A549 (cell line): ENCODE data around the gene PAQR5. TPM values are rescaled to one million over a fixed set of nuclear protein-coding genes. Genes with fewer than 3 reads are reported as not detected.
"Not testable (repeated sequence)": the region's sequence is repeated elsewhere in the genome, so short reads cannot be mapped to it uniquely, and the experiment has no call there.

Experiments used
- ATAC-seq, 2 experiments: fragments of 200-7000 bp in 1 of 2; fragments of >200 bp in 1 of 2; cut with Nextera tagmentation in 1 of 2; cut with Tn5 transposase in 1 of 2; 3 replicates each; pipeline versions ENCODE4 v1.8.0 to v1.9.1; 2018 to 2020; ENCODE audit warnings: mild to moderate bottlenecking in 1 of 2, moderate library complexity in 1 of 2
- CTCF ChIA-PET: fragments of 300-600 bp; sonication (Branson Sonifier 250); formaldehyde crosslinking; extraction: SDS; loops from one replicate; lab custom pipeline; 2021; ENCODE audit warnings: antibody characterized with exemption, inconsistent platforms; lab: Yijun Ruan, JAX
- POLR2A ChIA-PET: fragments of 350-600 bp; formaldehyde crosslinking; extraction: SDS; loops from one replicate; lab custom pipeline; 2021; ENCODE audit warnings: antibody characterized with exemption, inconsistent platforms; lab: Yijun Ruan, JAX
- DNase-seq, 2 experiments: peaks; one replicate each; pipeline versions ENCODE4 v3.0.0 to v3.0.0-alpha.2; 2011 to 2016; ENCODE audit warnings: low read depth in 1 of 2, low spot score in 1 of 2
- FAIRE-seq: peaks from 2 replicates; lab custom pipeline; 2011; peaks lifted over from hg19 to GRCh38; lab: Jason Lieb, UNC
- H3K27ac ChIP-seq, 2 experiments: fragments of >200 bp; sonication (Bioruptor Twin); formaldehyde crosslinking; 3 replicates each; pipeline ENCODE4 v1.5.1; 2016 to 2017
- H3K4me1 ChIP-seq: fragments of >200 bp; sonication (Bioruptor Twin); formaldehyde crosslinking; 3 replicates; pipeline ENCODE4 v1.6.1; 2016
- H3K4me2 ChIP-seq: fragments of >200 bp; sonication (Bioruptor Twin); formaldehyde crosslinking; 3 replicates; pipeline ENCODE4 v1.6.1; 2016
- H3K4me3 ChIP-seq: fragments of >200 bp; sonication (Bioruptor Twin); formaldehyde crosslinking; 3 replicates; pipeline ENCODE4 v1.5.1; 2016
- H3K9me3 ChIP-seq: fragments of >200 bp; sonication (Bioruptor Twin); formaldehyde crosslinking; 3 replicates; pipeline ENCODE4 v1.6.1; 2016
- BHLHE40 ChIP-seq: IDR thresholded peaks from 2 replicates; pipeline ENCODE4 v1.6.1; 2012; ENCODE audit warnings: low read depth, low read length, inconsistent platforms
- CHD2 ChIP-seq: fragments of 150-350 bp; IDR thresholded peaks from 2 replicates; pipeline ENCODE4 v1.6.1; 2014; ENCODE audit warnings: low read length; ENCODE audit not compliant: partially characterized antibody
- EHMT2 ChIP-seq: fragments of 200-600 bp; sonication (generic); IDR thresholded peaks from 2 replicates; pipeline ENCODE4 v1.6.1; 2016; ENCODE audit warnings: antibody characterized with exemption, low read depth, mild to moderate bottlenecking, moderate library complexity
- ESRRA ChIP-seq: fragments of 150-350 bp; IDR thresholded peaks from 2 replicates; pipeline ENCODE4 v1.6.1; 2014; ENCODE audit warnings: mild to moderate bottlenecking, low read length, borderline replicate concordance
- FOSB ChIP-seq: fragments of 250-450 bp; sonication (Bioruptor Pico); IDR thresholded peaks from 2 replicates; pipeline ENCODE4 v1.5.0; 2020; ENCODE audit warnings: mild to moderate bottlenecking, moderate library complexity
- FOSL2 ChIP-seq, 2 experiments: fragments of 450-650 bp in 1 of 2; fragments of >200 bp in 1 of 2; sonication (Bioruptor Twin) in 1 of 2; formaldehyde crosslinking; IDR thresholded peaks; 2 replicates each; pipeline versions ENCODE4 v1.5.0 to v1.6.1; 2016 to 2020; ENCODE audit warnings: mild to moderate bottlenecking in 1 of 2, moderate library complexity in 1 of 2
- GATA3 ChIP-seq: IDR thresholded peaks from 2 replicates; pipeline ENCODE4 v1.6.1; 2012; ENCODE audit warnings: borderline replicate concordance
- HDAC2 ChIP-seq: fragments of 200-600 bp; sonication (generic); IDR thresholded peaks from 2 replicates; pipeline ENCODE4 v1.6.1; 2016
- HEYL ChIP-seq: fragments of 250-450 bp; sonication (Bioruptor Pico); IDR thresholded peaks from 2 replicates; pipeline ENCODE4 v1.8.0; 2021; ENCODE audit warnings: mild to moderate bottlenecking, moderate library complexity
- HOXB5 ChIP-seq: fragments of 250-450 bp; sonication (Bioruptor Pico); IDR thresholded peaks from 2 replicates; pipeline ENCODE4 v1.5.0; 2020; ENCODE audit warnings: mild to moderate bottlenecking, moderate library complexity
- JUNB ChIP-seq: fragments of >200 bp; sonication (Bioruptor Twin); formaldehyde crosslinking; IDR thresholded peaks from 2 replicates; pipeline ENCODE4 v1.6.1; 2016
- KDM5A ChIP-seq: fragments of 200-600 bp; sonication (generic); IDR thresholded peaks from 2 replicates; pipeline ENCODE4 v1.6.1; 2016; ENCODE audit warnings: antibody characterized with exemption, mild to moderate bottlenecking
- MAFK ChIP-seq: fragments of 450-650 bp; IDR thresholded peaks from 2 replicates; pipeline ENCODE4 v1.6.1; 2014; ENCODE audit not compliant: partially characterized antibody
- NFE2L2 ChIP-seq: fragments of 150-350 bp; conservative IDR thresholded peaks from 2 replicates; pipeline ENCODE4 v1.6.1; 2014; ENCODE audit warnings: low read length
- NPAS2 ChIP-seq: fragments of 250-450 bp; sonication (Bioruptor Pico); IDR thresholded peaks from 2 replicates; pipeline ENCODE4 v1.8.0; 2022; ENCODE audit warnings: mild to moderate bottlenecking, moderate library complexity, borderline replicate concordance
- NR3C1 ChIP-seq: fragments of >200 bp; sonication (Bioruptor Twin); formaldehyde crosslinking; IDR thresholded peaks from 3 replicates; pipeline ENCODE4 v1.6.1; 2017
- PHF8 ChIP-seq: fragments of 200-600 bp; sonication (generic); IDR thresholded peaks from 2 replicates; pipeline ENCODE4 v1.6.1; 2016; ENCODE audit warnings: low read depth, mild to moderate bottlenecking, antibody characterized with exemption, moderate library complexity, borderline replicate concordance
- POLR2A ChIP-seq: IDR thresholded peaks from 2 replicates; pipeline ENCODE4 v1.6.1; 2012; ENCODE audit warnings: mild to moderate bottlenecking, low read length
- RARB ChIP-seq: fragments of 250-450 bp; sonication (Bioruptor Pico); IDR thresholded peaks from 2 replicates; pipeline ENCODE4 v1.8.0; 2021; ENCODE audit warnings: mild to moderate bottlenecking, moderate library complexity
- RNF2 ChIP-seq: fragments of 200-600 bp; sonication (generic); IDR thresholded peaks from 2 replicates; pipeline ENCODE4 v1.6.1; 2016; ENCODE audit warnings: low read depth, mild to moderate bottlenecking, antibody characterized with exemption, moderate library complexity, borderline replicate concordance
- SMC3 ChIP-seq: fragments of >200 bp; sonication (Bioruptor Twin); formaldehyde crosslinking; IDR thresholded peaks from 3 replicates; pipeline ENCODE4 v1.6.1; 2018; ENCODE audit warnings: inconsistent platforms
- TFCP2L1 ChIP-seq: fragments of 250-450 bp; sonication (Bioruptor Pico); IDR thresholded peaks from 2 replicates; pipeline ENCODE4 v1.5.0; 2021; ENCODE audit warnings: mild to moderate bottlenecking
- ZNF302 ChIP-seq: fragments of 250-450 bp; sonication (Bioruptor Pico); IDR thresholded peaks from 2 replicates; pipeline ENCODE4 v1.9.0; 2021; ENCODE audit warnings: inconsistent platforms, mild to moderate bottlenecking, moderate library complexity
- WGBS: methylation state at CpG from one replicate; pipeline ENCODE4 v1.1.6; 2017; ENCODE audit errors: missing lambda C conversion rate; 5-methylcytosine and 5-hydroxymethylcytosine counted together
- polyA plus RNA-seq, 4 experiments: library from polyadenylated mRNA; depleted of rRNA in 3 of 4; stranded (reverse); fragments of >200 nt; fragmentation: RNase III in 1 of 4; extraction: RNeasy Plus Mini Kit Qiagen cat#74134 plus additional on column Dnase treatment in 1 of 4; gene quantifications; 2 replicates in 3 of 4; 3 replicates in 1 of 4; pipeline ENCODE4 v1.2.3, GENCODE V29; 2011 to 2017
- TF ChIP-seq, protein P1 (sequence below): IDR thresholded peaks from 2 replicates; pipeline ENCODE4 v1.6.1; 2012
- TF ChIP-seq, protein P2 (sequence below): fragments of 200-600 bp; sonication (generic); IDR thresholded peaks from 2 replicates; pipeline ENCODE4 v1.6.1; 2016; ENCODE audit warnings: antibody characterized with exemption, mild to moderate bottlenecking, moderate library complexity
- TF ChIP-seq, protein P3 (sequence below): IDR thresholded peaks from 2 replicates; pipeline ENCODE4 v1.6.1; 2012; ENCODE audit warnings: low read depth, borderline replicate concordance

The PAQR5 gene
- polyA plus RNA-seq, 2 of the 4 experiments (the other 2 are of a cell fraction): 104 to 114 TPM

DNA sequence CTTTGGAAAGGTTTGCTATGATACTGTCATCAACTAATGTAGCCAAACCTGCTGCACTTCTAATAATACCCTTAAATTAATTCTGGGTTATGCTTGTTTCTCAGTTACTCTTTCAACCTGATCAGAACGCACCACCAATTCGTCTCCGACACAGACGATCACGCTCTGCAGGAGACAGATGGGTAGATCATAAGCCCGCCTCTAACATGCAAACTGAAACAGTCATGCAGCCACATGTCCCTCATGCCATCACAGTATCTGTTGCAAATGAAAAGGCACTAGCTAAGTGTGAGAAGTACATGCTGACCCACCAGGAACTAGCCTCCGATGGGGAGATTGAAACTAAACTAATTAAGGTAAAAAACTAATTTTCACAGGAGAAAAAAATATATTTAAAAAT lies 146.0 kb downstream of the PAQR5 start:
- 94% methylated on average over 7 of the region's 7 CpGs for WGBS
- H3K27ac ChIP-seq: no peak overlapping the region
- ChIA-PET CTCF (interaction anchor here (1.3 kb wide), 1 partner anchor 386 kb away, joined by 3 read pairs; no protein-coding TSS in a partner anchor), POLR2A (no interaction called here)
- no peak overlapping the region for H3K4me3 ChIP-seq
- FAIRE-seq: no peak
- no peaks in the 10 kb centered on the region for H3K9me3 ChIP-seq
- no peaks in the 10 kb centered on the region for H3K4me1 ChIP-seq
- DNase-seq: no peak
- no peak for TF ChIP-seq PHF8
- TF ChIP-seq JUNB: no peak
- no peak for TF ChIP-seq HOXB5 (CRISPR knock-in tag)
- TF ChIP-seq NPAS2 (CRISPR knock-in tag): no peak
- TF ChIP-seq MAFK: no peak
- TF ChIP-seq, protein P1, sequence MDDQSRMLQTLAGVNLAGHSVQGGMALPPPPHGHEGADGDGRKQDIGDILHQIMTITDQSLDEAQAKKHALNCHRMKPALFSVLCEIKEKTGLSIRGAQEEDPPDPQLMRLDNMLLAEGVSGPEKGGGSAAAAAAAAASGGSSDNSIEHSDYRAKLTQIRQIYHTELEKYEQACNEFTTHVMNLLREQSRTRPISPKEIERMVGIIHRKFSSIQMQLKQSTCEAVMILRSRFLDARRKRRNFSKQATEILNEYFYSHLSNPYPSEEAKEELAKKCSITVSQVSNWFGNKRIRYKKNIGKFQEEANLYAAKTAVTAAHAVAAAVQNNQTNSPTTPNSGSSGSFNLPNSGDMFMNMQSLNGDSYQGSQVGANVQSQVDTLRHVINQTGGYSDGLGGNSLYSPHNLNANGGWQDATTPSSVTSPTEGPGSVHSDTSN: no peak
- no peak for TF ChIP-seq ZNF302
- TF ChIP-seq TFCP2L1 (CRISPR knock-in tag): no peak
- TF ChIP-seq KDM5A: no peak
- TF ChIP-seq SMC3: no peak
- no peak for TF ChIP-seq EHMT2
- no peak for TF ChIP-seq BHLHE40
- H3K4me2 ChIP-seq: no peak overlapping the region
- no peak for ATAC-seq

DNA sequence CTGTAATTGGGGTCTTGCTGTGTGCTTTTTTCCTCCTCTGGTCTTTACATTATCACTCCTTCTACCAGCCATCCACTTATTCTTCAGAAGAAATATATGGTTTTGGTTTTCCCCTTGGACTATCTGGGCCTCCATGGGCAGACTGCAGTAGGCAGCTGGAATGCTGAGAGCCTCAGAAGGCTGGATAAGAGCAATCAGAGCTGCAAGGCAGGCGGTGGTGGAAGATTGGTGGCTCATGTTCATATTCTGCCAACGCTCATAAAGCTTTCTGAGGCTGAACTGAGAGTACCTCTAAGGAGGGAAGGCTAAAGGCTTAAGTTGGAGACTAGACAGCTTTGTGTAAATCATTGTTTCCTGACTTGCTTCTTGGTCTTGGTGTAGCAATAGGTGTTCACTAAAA lies 148.2 kb downstream of the PAQR5 start:
- TF ChIP-seq SMC3 (no peak), POLR2A (no peak), EHMT2 (no peak), RARB (CRISPR knock-in tag) (no peak), FOSB (CRISPR knock-in tag) (no peak), HDAC2 (no peak), JUNB (no peak), ESRRA (no peak), FOSL2 (IDR thresholded peaks at IDR 0.05) (no peak), FOSL2 (CRISPR knock-in tag; IDR thresholded peaks at IDR 0.05) (no peak), NPAS2 (CRISPR knock-in tag) (no peak), GATA3 (no peak), PHF8 (no peak), BHLHE40 (no peak), HEYL (CRISPR knock-in tag) (no peak), NR3C1 (no peak), NFE2L2 (no peak), CHD2 (no peak), RNF2 (no peak)
- TF ChIP-seq, protein P2, sequence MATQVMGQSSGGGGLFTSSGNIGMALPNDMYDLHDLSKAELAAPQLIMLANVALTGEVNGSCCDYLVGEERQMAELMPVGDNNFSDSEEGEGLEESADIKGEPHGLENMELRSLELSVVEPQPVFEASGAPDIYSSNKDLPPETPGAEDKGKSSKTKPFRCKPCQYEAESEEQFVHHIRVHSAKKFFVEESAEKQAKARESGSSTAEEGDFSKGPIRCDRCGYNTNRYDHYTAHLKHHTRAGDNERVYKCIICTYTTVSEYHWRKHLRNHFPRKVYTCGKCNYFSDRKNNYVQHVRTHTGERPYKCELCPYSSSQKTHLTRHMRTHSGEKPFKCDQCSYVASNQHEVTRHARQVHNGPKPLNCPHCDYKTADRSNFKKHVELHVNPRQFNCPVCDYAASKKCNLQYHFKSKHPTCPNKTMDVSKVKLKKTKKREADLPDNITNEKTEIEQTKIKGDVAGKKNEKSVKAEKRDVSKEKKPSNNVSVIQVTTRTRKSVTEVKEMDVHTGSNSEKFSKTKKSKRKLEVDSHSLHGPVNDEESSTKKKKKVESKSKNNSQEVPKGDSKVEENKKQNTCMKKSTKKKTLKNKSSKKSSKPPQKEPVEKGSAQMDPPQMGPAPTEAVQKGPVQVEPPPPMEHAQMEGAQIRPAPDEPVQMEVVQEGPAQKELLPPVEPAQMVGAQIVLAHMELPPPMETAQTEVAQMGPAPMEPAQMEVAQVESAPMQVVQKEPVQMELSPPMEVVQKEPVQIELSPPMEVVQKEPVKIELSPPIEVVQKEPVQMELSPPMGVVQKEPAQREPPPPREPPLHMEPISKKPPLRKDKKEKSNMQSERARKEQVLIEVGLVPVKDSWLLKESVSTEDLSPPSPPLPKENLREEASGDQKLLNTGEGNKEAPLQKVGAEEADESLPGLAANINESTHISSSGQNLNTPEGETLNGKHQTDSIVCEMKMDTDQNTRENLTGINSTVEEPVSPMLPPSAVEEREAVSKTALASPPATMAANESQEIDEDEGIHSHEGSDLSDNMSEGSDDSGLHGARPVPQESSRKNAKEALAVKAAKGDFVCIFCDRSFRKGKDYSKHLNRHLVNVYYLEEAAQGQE: no peak
- TF ChIP-seq, protein P3, sequence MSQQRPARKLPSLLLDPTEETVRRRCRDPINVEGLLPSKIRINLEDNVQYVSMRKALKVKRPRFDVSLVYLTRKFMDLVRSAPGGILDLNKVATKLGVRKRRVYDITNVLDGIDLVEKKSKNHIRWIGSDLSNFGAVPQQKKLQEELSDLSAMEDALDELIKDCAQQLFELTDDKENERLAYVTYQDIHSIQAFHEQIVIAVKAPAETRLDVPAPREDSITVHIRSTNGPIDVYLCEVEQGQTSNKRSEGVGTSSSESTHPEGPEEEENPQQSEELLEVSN: no peak
- ATAC-seq (0 out of 6 replicates have a peak, but pooled peaks of 1 of the 2 experiments have one; percentile 17), FAIRE-seq (peak; percentile 32), DNase-seq (no peak)
- H3K9me3 ChIP-seq: no peaks in the 10 kb centered on the region
- H3K4me2 ChIP-seq: no peak overlapping the region
- POLR2A ChIA-PET: no interaction called here
- no peak overlapping the region for H3K27ac ChIP-seq
- CTCF ChIA-PET: interaction anchor here (1.1 to 2.0 kb wide), 4 partner anchors 16 to 412 kb away, joined by 3 to 10 read pairs (median 6); no protein-coding TSS in a partner anchor
- no peak overlapping the region for H3K4me3 ChIP-seq
- peaks cover 10% of the 10 kb centered on the region for H3K4me1 ChIP-seq
- WGBS: 91% methylated on average over 2 of the region's 2 CpGs

DNA sequence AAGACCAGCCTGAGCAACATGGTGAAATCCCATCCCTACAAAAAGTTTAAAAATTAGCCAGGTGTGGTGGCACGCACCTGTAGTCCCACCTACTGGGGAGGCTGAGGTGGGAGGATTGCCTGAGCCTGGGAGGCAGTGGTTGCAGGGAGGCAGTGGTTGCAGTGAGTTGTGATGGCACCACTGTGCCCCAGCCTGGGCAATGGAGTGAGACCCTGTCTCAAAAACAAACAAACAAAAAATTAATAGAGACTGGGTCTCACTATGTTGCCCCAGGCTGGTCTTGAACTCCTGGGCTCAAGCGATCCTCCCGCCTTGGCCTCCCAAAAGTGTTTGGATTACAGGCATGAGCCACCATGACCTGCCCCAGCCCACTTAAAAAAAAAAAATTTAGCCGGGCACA lies 151.5 kb downstream of the PAQR5 start:
- H3K4me3 ChIP-seq, H3K27ac ChIP-seq, POLR2A ChIA-PET, DNase-seq, H3K9me3 ChIP-seq, FAIRE-seq, H3K4me2 ChIP-seq, ATAC-seq: not testable (repeated sequence)
- peaks cover 22% of the 10 kb centered on the region for H3K4me1 ChIP-seq
- CTCF ChIA-PET: interaction anchor here (0.8 to 5.2 kb wide), 2 partner anchors 12 to 13 kb away, joined by 3 to 41 read pairs; no protein-coding TSS in a partner anchor
- WGBS: 99% methylated on average over 4 of the region's 4 CpGs
